Mesendoderm (in vitro differentiated cells): ENCODE results near the gene GUCY2D.

Source experiments
- DNase-seq: peaks from one replicate; pipeline ENCODE4 v3.0.0; 2013
- H2AK5ac ChIP-seq: 2 replicates; pipeline ENCODE4 v1.6.1; 2013; ENCODE audit warnings: low read length, inconsistent platforms
- H2BK120ac ChIP-seq: 2 replicates; pipeline ENCODE4 v1.6.1; 2013; ENCODE audit warnings: low read depth, mild to moderate bottlenecking, low read length, moderate library complexity, mixed read lengths
- H2BK15ac ChIP-seq: replicated peaks from 2 replicates; pipeline ENCODE4 v1.6.1; 2013; ENCODE audit warnings: low read depth, mild to moderate bottlenecking, moderate library complexity
- H2BK5ac ChIP-seq: 2 replicates; pipeline ENCODE4 v1.6.1; 2013; ENCODE audit warnings: low read length, inconsistent platforms
- H3K18ac ChIP-seq: 2 replicates; pipeline ENCODE4 v1.6.1; 2013; ENCODE audit warnings: mild to moderate bottlenecking, low read length, mixed read lengths
- H3K23ac ChIP-seq: one replicate; pipeline ENCODE4 v1.6.1; 2013; ENCODE audit warnings: low read length
- H3K27ac ChIP-seq: 2 replicates; pipeline ENCODE4 v1.5.1; 2013; ENCODE audit warnings: low read depth, mild to moderate bottlenecking, inconsistent platforms, low read length, moderate library complexity
- H3K27me3 ChIP-seq: 2 replicates; pipeline ENCODE4 v1.6.1; 2013; ENCODE audit warnings: low read length, control low read depth, mild to moderate bottlenecking, inconsistent platforms; ENCODE audit not compliant: insufficient read depth, poor library complexity
- H3K36me3 ChIP-seq: 2 replicates; pipeline ENCODE4 v1.6.1; 2013; ENCODE audit warnings: low read length, inconsistent platforms; ENCODE audit not compliant: control insufficient read depth, insufficient read depth
- H3K4ac ChIP-seq: one replicate; pipeline ENCODE4 v1.6.1; 2013; ENCODE audit warnings: low read depth, mild to moderate bottlenecking, low read length, moderate library complexity
- H3K4me1 ChIP-seq: 2 replicates; pipeline ENCODE4 v1.6.1; 2013; ENCODE audit warnings: low read depth, low read length, inconsistent platforms; ENCODE audit not compliant: control insufficient read depth
- H3K4me2 ChIP-seq: 2 replicates; pipeline ENCODE4 v1.6.1; 2013; ENCODE audit warnings: low read length
- H3K4me3 ChIP-seq: 2 replicates; pipeline ENCODE4 v1.5.1; 2013; ENCODE audit warnings: mild to moderate bottlenecking, low read length
- H3K56ac ChIP-seq: one replicate; pipeline ENCODE4 v1.6.1; 2013; ENCODE audit warnings: low read length
- H3K79me1 ChIP-seq: 2 replicates; pipeline ENCODE4 v1.6.1; 2013; ENCODE audit warnings: low read length, inconsistent platforms
- H3K79me2 ChIP-seq: 2 replicates; pipeline ENCODE4 v1.6.1; 2013; ENCODE audit warnings: mild to moderate bottlenecking, low read length; ENCODE audit not compliant: control insufficient read depth, insufficient read depth
- H3K9ac ChIP-seq: 2 replicates; pipeline ENCODE4 v1.6.1; 2013; ENCODE audit warnings: low read length, inconsistent platforms
- H4K5ac ChIP-seq: one replicate; pipeline ENCODE4 v1.6.1; 2013; ENCODE audit warnings: low read length
- H4K8ac ChIP-seq: one replicate; pipeline ENCODE4 v1.6.1; 2013; ENCODE audit warnings: low read depth, mild to moderate bottlenecking, control low read depth, low read length, moderate library complexity
- WGBS: extraction: QIAGEN DNeasy Blood & Tissue Kit; methylation state at CpG from one replicate; pipeline ENCODE4 v1.1.7; 2013; ENCODE audit warnings: low lambda C conversion rate, missing lambda C conversion rate; ENCODE audit not compliant: insufficient coverage; ENCODE audit errors: extremely low coverage; 5-methylcytosine and 5-hydroxymethylcytosine counted together

Gene GUCY2D

DNA sequence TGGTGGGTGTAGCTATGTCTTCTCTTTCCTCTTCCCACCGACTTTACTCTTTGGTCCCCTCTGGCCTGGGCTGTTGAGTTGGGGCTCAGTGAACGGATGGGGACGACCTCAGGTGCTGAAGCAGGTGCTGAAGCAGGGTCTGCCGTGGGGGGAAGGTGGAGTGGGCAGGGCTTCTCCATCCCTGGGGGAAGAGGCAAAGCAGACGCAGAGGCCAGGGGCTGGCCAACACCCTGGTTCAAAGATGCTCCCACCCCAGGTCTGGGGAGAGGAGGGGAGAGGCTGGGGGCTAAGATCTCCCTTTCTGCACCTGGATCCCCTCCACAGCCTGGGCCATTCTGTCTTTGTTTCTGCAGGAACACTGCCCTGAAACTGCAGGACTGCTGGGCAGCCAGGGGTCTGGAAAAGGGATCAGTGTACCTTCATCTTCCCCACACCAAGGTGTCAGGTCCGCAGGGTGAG lies 62.2 kb downstream of the GUCY2D start:
- no peak overlapping the region for H3K4ac ChIP-seq
- H2BK5ac ChIP-seq, result no peak overlapping the region
- no peak overlapping the region for H4K8ac ChIP-seq
- DNase-seq, result no peak
- no peaks in the 10 kb centered on the region for H3K36me3 ChIP-seq
- peak overlapping the region; percentile 75 for H2AK5ac ChIP-seq
- H3K9ac ChIP-seq, result peak overlapping the region; percentile 32
- H3K27ac ChIP-seq, result no peak overlapping the region
- no peak overlapping the region for H2BK15ac ChIP-seq
- no peak overlapping the region for H3K18ac ChIP-seq
- H4K5ac ChIP-seq, result no peak overlapping the region
- peaks cover 5% of the 10 kb centered on the region for H3K27me3 ChIP-seq
- H3K79me1 ChIP-seq, result no peaks in the 10 kb centered on the region
- peak overlapping the region; percentile 31 for H3K56ac ChIP-seq
- WGBS, result no CpG with 5 or more reads among the region's 6 CpGs
- H3K4me3 ChIP-seq, result no peak overlapping the region
- no peaks in the 10 kb centered on the region for H3K79me2 ChIP-seq
- H3K4me2 ChIP-seq, result peak overlapping the region; percentile 3
- no peak overlapping the region for H2BK120ac ChIP-seq
- peak overlapping the region; percentile 59 for H3K23ac ChIP-seq
- H3K4me1 ChIP-seq, result peaks cover 8% of the 10 kb centered on the region

DNA sequence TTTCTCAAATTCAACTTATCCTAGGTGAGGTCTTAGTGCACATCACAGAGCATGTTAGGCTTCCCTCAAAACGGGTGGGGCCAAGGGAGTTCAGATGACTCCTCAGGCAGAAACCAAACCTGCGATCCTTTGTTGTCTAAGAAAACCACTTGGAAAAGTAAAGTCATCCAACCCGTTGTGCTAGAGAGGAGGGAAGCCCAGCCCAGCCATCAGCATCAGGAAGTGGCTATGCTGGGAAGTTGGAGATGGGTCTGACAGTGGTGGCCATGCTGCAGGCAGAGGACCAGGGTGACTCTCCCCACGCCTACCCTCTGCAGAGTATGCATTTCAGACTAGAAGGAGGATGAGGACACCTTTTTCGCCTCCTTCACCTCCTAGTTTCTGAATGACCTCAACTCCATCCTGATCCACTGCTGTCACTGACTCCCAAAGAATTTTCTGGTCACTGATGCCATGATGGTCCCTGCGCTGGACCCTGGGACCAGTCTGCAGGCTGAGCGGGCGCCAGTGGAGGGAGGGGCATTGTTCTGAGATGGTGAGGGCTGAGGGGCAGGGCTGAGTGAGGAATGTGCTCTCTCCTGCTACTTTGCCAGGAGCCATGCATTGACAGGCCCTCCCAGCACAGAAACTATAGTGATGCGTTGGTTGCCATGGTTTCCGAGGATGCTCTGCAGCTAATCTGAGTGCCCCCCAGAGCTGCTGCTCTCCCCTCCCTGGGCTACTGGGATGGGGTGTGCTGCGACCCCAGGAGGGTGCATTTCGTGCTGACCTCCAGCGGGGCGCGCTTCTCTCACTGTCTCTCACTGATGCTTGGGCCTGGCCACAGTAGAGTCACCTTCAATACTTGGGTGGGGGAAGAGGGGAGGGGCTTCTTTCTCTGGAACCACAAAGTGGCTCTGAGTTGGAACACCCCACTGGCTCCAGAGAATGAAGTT lies 64.7 kb downstream of the GUCY2D start:
- Histone ChIP-seq H3K4me3 (no peak overlapping the region), H3K4me1 (peaks cover 8% of the 10 kb centered on the region), H3K36me3 (no peaks in the 10 kb centered on the region), H3K18ac (no peak overlapping the region), H3K27ac (no peak overlapping the region), H3K56ac (no peak overlapping the region), H3K27me3 (peaks cover 19% of the 10 kb centered on the region), H3K23ac (no peak overlapping the region), H4K5ac (no peak overlapping the region), H3K4me2 (no peak overlapping the region), H2BK120ac (no peak overlapping the region), H2AK5ac (no peak overlapping the region), H3K9ac (no peak overlapping the region), H3K79me2 (no peaks in the 10 kb centered on the region), H2BK5ac (no peak overlapping the region), H3K4ac (no peak overlapping the region), H2BK15ac (no peak overlapping the region), H3K79me1 (no peaks in the 10 kb centered on the region), H4K8ac (no peak overlapping the region)
- no peak for DNase-seq
- WGBS, result no CpG with 5 or more reads among the region's 15 CpGs

DNA sequence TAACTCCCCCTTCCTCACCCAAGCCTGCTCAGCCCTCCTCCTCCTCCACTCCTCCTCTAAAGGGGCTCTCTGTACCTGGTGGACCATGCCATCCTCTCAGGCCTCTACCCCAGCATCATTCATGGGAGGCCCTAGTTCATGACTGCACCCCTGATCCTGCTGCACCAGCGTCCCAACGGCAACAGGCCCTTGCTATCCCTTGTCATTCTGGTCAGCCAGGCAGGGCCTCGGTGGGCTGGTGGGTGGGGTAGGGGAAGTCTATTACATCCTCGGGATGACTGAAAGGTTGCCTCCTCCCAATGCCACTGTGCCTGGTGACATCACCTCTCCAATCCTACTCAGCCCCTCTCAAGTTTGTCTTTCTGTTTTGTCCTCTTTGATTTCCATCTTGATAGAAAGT lies 65.4 kb downstream of the GUCY2D start:
- no peak overlapping the region for H2BK5ac ChIP-seq
- no peak overlapping the region for H4K5ac ChIP-seq
- no peak overlapping the region for H4K8ac ChIP-seq
- no peak overlapping the region for H3K4ac ChIP-seq
- no peak overlapping the region for H3K18ac ChIP-seq
- no peaks in the 10 kb centered on the region for H3K79me1 ChIP-seq
- H3K4me1 ChIP-seq, result peaks cover 6% of the 10 kb centered on the region
- no peak for DNase-seq
- peak overlapping the region; percentile 37 for H3K56ac ChIP-seq
- H2AK5ac ChIP-seq, result no peak overlapping the region
- H2BK120ac ChIP-seq, result no peak overlapping the region
- no CpG with 5 or more reads among the region's 4 CpGs for WGBS
- H2BK15ac ChIP-seq, result no peak overlapping the region
- H3K27me3 ChIP-seq, result peaks cover 26% of the 10 kb centered on the region
- H3K9ac ChIP-seq, result no peak overlapping the region
- no peak overlapping the region for H3K4me3 ChIP-seq
- no peaks in the 10 kb centered on the region for H3K36me3 ChIP-seq
- no peak overlapping the region for H3K4me2 ChIP-seq
- no peaks in the 10 kb centered on the region for H3K79me2 ChIP-seq
- no peak overlapping the region for H3K27ac ChIP-seq
- no peak overlapping the region for H3K23ac ChIP-seq

DNA sequence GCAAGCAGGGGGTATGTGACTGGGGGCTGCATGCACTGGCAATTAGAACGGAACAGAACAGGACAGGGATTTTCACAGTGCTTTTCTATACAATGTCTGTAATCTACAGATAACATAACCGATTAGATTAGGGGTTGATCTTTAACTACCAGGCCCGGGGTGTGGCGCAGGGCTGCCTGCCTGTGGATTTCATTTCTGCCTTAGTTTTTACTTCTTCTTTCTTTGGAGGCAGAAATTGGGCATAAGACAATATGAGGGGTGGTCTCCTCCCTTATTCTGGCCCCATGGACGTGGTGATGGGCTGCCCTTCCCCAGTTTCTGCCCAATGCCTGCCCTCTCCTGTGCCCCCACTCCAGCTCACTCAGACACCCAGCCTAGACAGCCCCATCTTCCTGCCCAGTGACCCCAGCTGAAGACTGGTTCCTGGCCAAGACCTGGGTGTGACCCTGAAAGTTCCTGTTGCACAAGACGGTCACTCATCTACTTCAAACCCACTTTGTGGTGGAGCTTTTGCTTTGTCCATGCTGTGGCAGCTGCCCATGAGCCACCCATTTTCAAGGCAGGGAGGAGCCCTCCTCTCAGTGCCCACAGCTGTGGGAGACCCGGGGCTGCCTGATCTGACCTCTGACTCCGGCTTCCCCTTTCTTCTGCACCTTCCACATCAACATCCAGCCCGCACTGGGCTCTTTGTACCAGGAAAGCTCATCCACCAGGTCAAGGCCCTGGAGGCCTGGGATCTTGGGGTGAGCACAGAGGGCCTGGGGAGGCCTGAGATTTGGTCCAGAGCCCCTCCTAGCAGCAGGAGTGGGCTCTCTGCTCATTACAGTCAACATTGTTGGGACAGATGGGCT lies 66.5 kb downstream of the GUCY2D start:
- H2BK15ac ChIP-seq, result no peak overlapping the region
- no peak overlapping the region for H2BK120ac ChIP-seq
- H2AK5ac ChIP-seq, result no peak overlapping the region
- DNase-seq, result no peak
- H3K79me1 ChIP-seq, result no peaks in the 10 kb centered on the region
- H3K18ac ChIP-seq, result no peak overlapping the region
- no CpG with 5 or more reads among the region's 9 CpGs for WGBS
- H3K9ac ChIP-seq, result peak overlapping the region; percentile 1
- H3K4me2 ChIP-seq, result no peak overlapping the region
- H3K27me3 ChIP-seq, result peaks cover 26% of the 10 kb centered on the region
- H4K5ac ChIP-seq, result no peak overlapping the region
- no peak overlapping the region for H3K4ac ChIP-seq
- H3K56ac ChIP-seq, result peak overlapping the region; percentile 45
- no peaks in the 10 kb centered on the region for H3K79me2 ChIP-seq
- peaks cover 7% of the 10 kb centered on the region for H3K4me1 ChIP-seq
- H3K36me3 ChIP-seq, result no peaks in the 10 kb centered on the region
- peak overlapping the region; percentile 76 for H2BK5ac ChIP-seq
- H3K27ac ChIP-seq, result peak overlapping the region; percentile 57
- no peak overlapping the region for H3K4me3 ChIP-seq
- peak overlapping the region; percentile 66 for H3K23ac ChIP-seq
- no peak overlapping the region for H4K8ac ChIP-seq

DNA sequence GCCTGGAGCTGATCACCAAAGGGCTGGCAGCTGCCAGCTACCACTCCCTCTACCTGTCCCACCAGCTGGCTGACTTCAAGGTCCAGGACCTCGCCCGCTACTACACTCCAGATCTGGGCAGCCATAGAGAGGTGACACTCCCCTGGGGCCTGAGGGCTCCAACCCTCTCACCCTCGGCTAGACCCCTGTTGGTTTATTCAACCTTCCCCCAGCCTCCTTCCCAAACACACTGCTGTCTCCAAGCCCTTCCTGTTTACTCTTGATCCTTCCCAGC lies 67.1 kb downstream of the GUCY2D start:
- H3K27me3 ChIP-seq, result peaks cover 32% of the 10 kb centered on the region
- no peak overlapping the region for H2BK15ac ChIP-seq
- no peaks in the 10 kb centered on the region for H3K36me3 ChIP-seq
- no peak overlapping the region for H4K8ac ChIP-seq
- WGBS, result no CpG with 5 or more reads among the region's 3 CpGs
- no peak overlapping the region for H4K5ac ChIP-seq
- no peak for DNase-seq
- H3K56ac ChIP-seq, result peak overlapping the region; percentile 45
- peak overlapping the region; percentile 57 for H3K27ac ChIP-seq
- no peaks in the 10 kb centered on the region for H3K79me2 ChIP-seq
- H3K23ac ChIP-seq, result no peak overlapping the region
- no peak overlapping the region for H3K4me2 ChIP-seq
- H2BK5ac ChIP-seq, result no peak overlapping the region
- no peaks in the 10 kb centered on the region for H3K79me1 ChIP-seq
- H2BK120ac ChIP-seq, result no peak overlapping the region
- no peak overlapping the region for H3K4me3 ChIP-seq
- H3K9ac ChIP-seq, result no peak overlapping the region
- peaks cover 7% of the 10 kb centered on the region for H3K4me1 ChIP-seq
- H3K4ac ChIP-seq, result no peak overlapping the region
- no peak overlapping the region for H3K18ac ChIP-seq
- H2AK5ac ChIP-seq, result no peak overlapping the region
